ENCODE results near the gene AVPR2. TPM values are rescaled to one million over a fixed set of nuclear protein-coding genes. Genes with fewer than 3 reads are reported as not detected.

AVPR2 gene
- total RNA-seq, 5 donors from 2014 or later (not counting 1 experiment from before 2014, with no cell fraction given) = not detected

GRCh38 chrX:153944140-153944799 lies 39.8 kb downstream of the AVPR2 start, which contains the start of gene RENBP:
Gene RENBP (minus strand): TSS chrX:153944643. CDS start chrX:153944610, 33 bp downstream.
- peak within 1 kb of the TSS; percentile 75 to 83 for H3K27ac Mint-ChIP-seq
- DNase-seq = peak in 10 of 35 experiments; percentile 18 to 52 (median 38)
- Histone ChIP-seq H3K27ac (ENCODE audit: low read length) (no peak within 1 kb of the TSS), H3K9me3 (no peaks in the 10 kb centered on the region), H3K36me3 (ENCODE audit: control insufficient read depth in 2 of 2, extremely low read depth in 1 of 2, insufficient read depth in 1 of 2, low read length in 1 of 2) (peaks cover 0 to 1% of the 10 kb centered on the region in 2 donors), H3K4me1 (ENCODE audit: control insufficient read depth in 1 of 2, extremely low read depth in 1 of 2, insufficient read depth in 2 of 2, low read length in 2 of 2) (peaks cover 5 to 64% of the 10 kb centered on the region in 2 experiments), H3K27me3 (replicated peaks in 1 of 2; ENCODE audit: control insufficient read depth in 2 of 2, extremely low read depth in 1 of 2, insufficient read depth in 2 of 2, low read length in 1 of 2) (no peaks in the 10 kb centered on the region), H3K4me3 (ENCODE audit: control insufficient read depth in 1 of 2, extremely low read depth in 1 of 2, low read length in 1 of 2) (peak within 1 kb of the TSS; percentile 53)
- no peaks in the 10 kb centered on the region for H3K9me3 Mint-ChIP-seq
- H3K27me3 Mint-ChIP-seq = no peaks in the 10 kb centered on the region
- peak; percentile 39 to 66 (median 56) for ATAC-seq (replicated peaks in 1 of 4)
- ChIA-PET POLR2A (interaction anchor here in 1 of 2 donors (1.0 kb wide), 1 partner anchor 20 kb away, joined by 3 read pairs; no protein-coding TSS in a partner anchor), CTCF (interaction anchor here in 1 of 2 donors (1.3 kb wide), 1 partner anchor 16 kb away, joined by 4 read pairs; no protein-coding TSS in a partner anchor)
- H3K4me1 Mint-ChIP-seq = peaks cover 22 to 28% (median 25%) of the 10 kb centered on the region in 3 donors
- peak within 1 kb of the TSS; percentile 75 to 86 (median 78) for H3K4me3 Mint-ChIP-seq
- H3K36me3 Mint-ChIP-seq = peaks cover 3% of the 10 kb centered on the region
- 29% methylated on average over 9 of the region's 31 CpGs for WGBS (ENCODE audit: insufficient coverage)

GRCh38 chrX:153944800-153945150 lies 40.3 kb downstream of the AVPR2 start:
- Histone ChIP-seq H3K4me1 (ENCODE audit: control insufficient read depth in 1 of 2, extremely low read depth in 1 of 2, insufficient read depth in 2 of 2, low read length in 2 of 2) (peaks cover 5 to 69% of the 10 kb centered on the region in 2 experiments), H3K9me3 (no peaks in the 10 kb centered on the region), H3K36me3 (ENCODE audit: control insufficient read depth in 2 of 2, extremely low read depth in 1 of 2, insufficient read depth in 1 of 2, low read length in 1 of 2) (peaks cover 0 to 4% of the 10 kb centered on the region in 2 donors), H3K27ac (ENCODE audit: low read length) (no peak overlapping the region), H3K4me3 (ENCODE audit: control insufficient read depth in 1 of 2, extremely low read depth in 1 of 2, low read length in 1 of 2) (peak overlapping the region; percentile 53), H3K27me3 (replicated peaks in 1 of 2; ENCODE audit: control insufficient read depth in 2 of 2, extremely low read depth in 1 of 2, insufficient read depth in 2 of 2, low read length in 1 of 2) (no peaks in the 10 kb centered on the region)
- POLR2A ChIA-PET = interaction anchor here (0.6 to 1.0 kb wide), 2 partner anchors 19 to 20 kb away, joined by 3 to 8 read pairs; no protein-coding TSS in a partner anchor
- peak in 3 of 4 experiments; percentile 11 to 27 (median 21) for ATAC-seq (replicated peaks in 1 of 4)
- Mint-ChIP-seq H3K4me1 (peaks cover 24 to 28% (median 27%) of the 10 kb centered on the region in 3 donors), H3K4me3 (peak overlapping the region in 2 of 3 donors; percentile 75 to 86), H3K9me3 (no peaks in the 10 kb centered on the region), H3K27ac (no peak overlapping the region), H3K27me3 (no peaks in the 10 kb centered on the region), H3K36me3 (peaks cover 3% of the 10 kb centered on the region)
- WGBS (ENCODE audit: insufficient coverage) = 33% methylated on average over 2 of the region's 6 CpGs
- DNase-seq = no peak
- CTCF ChIA-PET = interaction anchor here (0.6 to 1.3 kb wide), 6 partner anchors 16 to 41 kb away, joined by 3 to 8 read pairs (median 4); no protein-coding TSS in a partner anchor

- Mint-ChIP-seq H3K4me1 (peaks cover 22 to 25% (median 23%) of the 10 kb centered on the region in 3 donors), H3K9me3 (no peaks in the 10 kb centered on the region), H3K27me3 (no peaks in the 10 kb centered on the region), H3K27ac (peak overlapping the region in 1 of 2 donors; percentile 34), H3K36me3 (peaks cover 6% of the 10 kb centered on the region), H3K4me3 (peak overlapping the region in 1 of 3 donors; percentile 86)
- H3K9me3 ChIP-seq = no peaks in the 10 kb centered on the region
- peaks cover 0 to 18% of the 10 kb centered on the region in 2 donors for H3K36me3 ChIP-seq (ENCODE audit: control insufficient read depth in 2 of 2, extremely low read depth in 1 of 2, insufficient read depth in 1 of 2, low read length in 1 of 2)
- no peaks in the 10 kb centered on the region for H3K27me3 ChIP-seq (replicated peaks in 1 of 2; ENCODE audit: control insufficient read depth in 2 of 2, extremely low read depth in 1 of 2, insufficient read depth in 2 of 2, low read length in 1 of 2)
- no peak overlapping the region for H3K4me3 ChIP-seq (ENCODE audit: control insufficient read depth in 1 of 2, extremely low read depth in 1 of 2, low read length in 1 of 2)
- peaks cover 5 to 70% of the 10 kb centered on the region in 2 experiments for H3K4me1 ChIP-seq (ENCODE audit: control insufficient read depth in 1 of 2, extremely low read depth in 1 of 2, insufficient read depth in 2 of 2, low read length in 2 of 2)
- ATAC-seq (replicated peaks in 1 of 4) = no peak
- H3K27ac ChIP-seq (ENCODE audit: low read length) = no peak overlapping the region
- POLR2A ChIA-PET = no interaction called here
- 97% methylated on average over 6 of the region's 24 CpGs for WGBS (ENCODE audit: insufficient coverage)
- DNase-seq = no peak
- CTCF ChIA-PET = interaction anchor here (0.6 to 3.6 kb wide), 15 partner anchors 8 to 280 kb away, joined by 3 to 36 read pairs (median 4); partner anchors contain the start of gene ARHGAP4 (in 1 of the 2)
These were observed 41.8 kb downstream of the AVPR2 start for GRCh38 chrX:153945956-153946943.

- ATAC-seq (replicated peaks in 1 of 4) = peak; percentile 79 to 85 (median 82)
- no peak overlapping the region for H3K27ac ChIP-seq (ENCODE audit: low read length)
- CTCF ChIA-PET = interaction anchor here (0.5 to 3.6 kb wide), 18 partner anchors 9 to 281 kb away, joined by 3 to 36 read pairs (median 4); partner anchors contain the start of genes ARHGAP4 (in 2 of the 2) and NAA10 (in 1 of the 2)
- H3K4me1 ChIP-seq (ENCODE audit: control insufficient read depth in 1 of 2, extremely low read depth in 1 of 2, insufficient read depth in 2 of 2, low read length in 2 of 2) = peaks cover 5 to 63% of the 10 kb centered on the region in 2 experiments
- H3K36me3 ChIP-seq (ENCODE audit: control insufficient read depth in 2 of 2, extremely low read depth in 1 of 2, insufficient read depth in 1 of 2, low read length in 1 of 2) = peaks cover 0 to 26% of the 10 kb centered on the region in 2 donors
- H3K4me3 Mint-ChIP-seq = peak overlapping the region in 1 of 3 donors; percentile 52
- DNase-seq = peak; percentile 49 to 85 (median 70)
- 0% methylated on average over 2 of the region's 19 CpGs for WGBS (ENCODE audit: insufficient coverage)
- POLR2A ChIA-PET = no interaction called here
- peaks cover 19 to 23% (median 20%) of the 10 kb centered on the region in 3 donors for H3K4me1 Mint-ChIP-seq
- H3K9me3 Mint-ChIP-seq = no peaks in the 10 kb centered on the region
- no peaks in the 10 kb centered on the region for H3K9me3 ChIP-seq
- H3K4me3 ChIP-seq (ENCODE audit: control insufficient read depth in 1 of 2, extremely low read depth in 1 of 2, low read length in 1 of 2) = no peak overlapping the region
- no peaks in the 10 kb centered on the region for H3K27me3 ChIP-seq (replicated peaks in 1 of 2; ENCODE audit: control insufficient read depth in 2 of 2, extremely low read depth in 1 of 2, insufficient read depth in 2 of 2, low read length in 1 of 2)
- H3K27me3 Mint-ChIP-seq = no peaks in the 10 kb centered on the region
- H3K36me3 Mint-ChIP-seq = peaks cover 6% of the 10 kb centered on the region
- peak overlapping the region; percentile 71 to 90 for H3K27ac Mint-ChIP-seq
These were observed 42.7 kb downstream of the AVPR2 start for GRCh38 chrX:153947009-153947769.

- Histone ChIP-seq H3K4me3 (ENCODE audit: control insufficient read depth in 1 of 2, extremely low read depth in 1 of 2, low read length in 1 of 2) (no peak overlapping the region), H3K27me3 (replicated peaks in 1 of 2; ENCODE audit: control insufficient read depth in 2 of 2, extremely low read depth in 1 of 2, insufficient read depth in 2 of 2, low read length in 1 of 2) (no peaks in the 10 kb centered on the region), H3K27ac (ENCODE audit: low read length) (no peak overlapping the region), H3K9me3 (no peaks in the 10 kb centered on the region), H3K36me3 (ENCODE audit: control insufficient read depth in 2 of 2, extremely low read depth in 1 of 2, insufficient read depth in 1 of 2, low read length in 1 of 2) (peaks cover 3 to 34% of the 10 kb centered on the region in 2 donors), H3K4me1 (ENCODE audit: control insufficient read depth in 1 of 2, extremely low read depth in 1 of 2, insufficient read depth in 2 of 2, low read length in 2 of 2) (peaks cover 5 to 59% of the 10 kb centered on the region in 2 experiments)
- peaks cover 6% of the 10 kb centered on the region for H3K36me3 Mint-ChIP-seq
- WGBS (ENCODE audit: insufficient coverage) = no CpG with 5 or more reads among the region's 10 CpGs
- H3K9me3 Mint-ChIP-seq = no peaks in the 10 kb centered on the region
- H3K4me3 Mint-ChIP-seq = no peak overlapping the region
- H3K4me1 Mint-ChIP-seq = peaks cover 19 to 25% (median 20%) of the 10 kb centered on the region in 3 donors
- ChIA-PET CTCF (interaction anchor here (0.6 to 3.6 kb wide), 9 partner anchors 11 to 604 kb away, joined by 3 to 36 read pairs (median 4); partner anchors contain the start of genes ARHGAP4 (in 2 of the 2) and PLXNB3 (in 1 of the 2)), POLR2A (no interaction called here)
- H3K27me3 Mint-ChIP-seq = no peaks in the 10 kb centered on the region
- DNase-seq (no peak), ATAC-seq (replicated peaks in 1 of 4) (no peak)
- peak overlapping the region; percentile 39 to 76 for H3K27ac Mint-ChIP-seq
These were observed 43.6 kb downstream of the AVPR2 start for GRCh38 chrX:153948002-153948466.
